ENCODE data around the gene PAX5.

DNA sequence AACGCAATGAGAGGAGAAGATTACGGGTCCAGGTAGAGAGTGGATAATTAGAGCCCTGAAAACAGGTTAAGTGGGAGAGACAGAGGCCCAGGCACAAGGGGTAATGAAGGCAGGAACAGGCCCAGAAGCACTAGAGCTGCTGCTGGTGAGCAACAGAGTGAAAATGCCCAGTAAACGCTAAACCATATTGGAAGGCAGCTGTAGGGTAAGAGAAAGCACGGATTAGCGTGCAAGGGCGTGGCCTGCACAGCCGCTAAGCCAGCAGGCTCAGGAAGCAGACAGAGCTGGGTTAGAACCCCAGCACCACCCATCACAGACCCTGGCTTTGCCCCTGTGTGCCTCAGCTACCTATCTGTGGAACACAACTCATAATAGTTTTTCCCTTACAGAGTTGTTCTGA, 93.2 kb downstream of the PAX5 start:
- TF ChIP-seq CTCF (conservative IDR thresholded peaks at IDR 0.05) (no peak), ZFX (IDR thresholded peaks at IDR 0.05) (no peak)
